ENCODE measurements around the gene ERVFRD-1. TPM values are rescaled to one million over a fixed set of nuclear protein-coding genes. Genes with fewer than 3 reads are reported as not detected.

ERVFRD-1 gene
- total and polyA plus RNA-seq, 5 donors from 2014 or later = 0.09 TPM; not detected in 4

DNA sequence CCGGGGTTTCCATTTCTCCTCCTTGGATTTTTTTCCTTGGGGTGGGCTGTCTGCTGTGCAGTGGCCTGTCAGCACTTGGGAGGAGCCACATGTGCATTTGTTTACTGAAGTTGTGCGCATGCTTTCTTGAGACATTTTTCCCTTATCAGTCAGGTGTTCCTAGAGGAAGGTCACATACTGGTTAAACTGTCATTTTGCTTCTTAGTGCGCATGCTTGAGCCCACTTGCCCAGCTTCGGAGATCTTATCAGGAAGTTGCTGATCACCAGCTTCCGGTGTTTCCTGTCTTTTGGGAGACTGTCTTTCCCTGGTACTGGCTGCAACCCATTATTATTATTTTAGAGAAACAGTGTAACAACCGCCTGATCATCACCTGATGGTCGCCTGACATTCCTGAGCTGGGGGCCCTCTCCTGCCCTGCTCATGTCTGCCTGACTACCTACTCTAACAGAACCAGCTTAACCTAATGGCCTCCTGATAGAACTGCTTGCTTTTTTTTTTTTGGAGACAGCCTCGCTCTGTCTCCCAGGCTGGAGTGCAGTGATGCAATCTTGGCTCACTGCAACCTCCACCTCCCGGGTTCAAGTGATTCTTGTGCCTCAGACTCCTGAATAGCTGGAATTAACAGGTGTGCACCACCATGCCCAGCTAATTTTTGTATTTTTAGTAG, 378 bp upstream of the ERVFRD-1 start:
- Mint-ChIP-seq H3K27ac (peak overlapping the region in 2 of 3 donors; percentile 44 to 51), H3K4me3 (peak overlapping the region in 2 of 4 donors; percentile 77 to 81), H3K4me1 (peaks cover 19 to 50% (median 36%) of the 10 kb centered on the region in 4 donors), H3K9me3 (no peaks in the 10 kb centered on the region), H3K36me3 (no peaks in the 10 kb centered on the region), H3K27me3 (no peaks in the 10 kb centered on the region)
- peak in 1 of 3 donors; percentile 28 for DNase-seq
- Histone ChIP-seq H3K36me3 (ENCODE audit: control insufficient read depth, insufficient read depth, low read length) (no peaks in the 10 kb centered on the region), H3K4me1 (ENCODE audit: control insufficient read depth, insufficient read depth, low read length, poor library complexity, severe bottlenecking) (no peaks in the 10 kb centered on the region), H3K27me3 (ENCODE audit: control insufficient read depth, insufficient read depth, low read length) (no peaks in the 10 kb centered on the region), H3K4me3 (ENCODE audit: low read depth, low read length) (peak overlapping the region; percentile 53), H3K27ac (ENCODE audit: insufficient read depth, low read length, poor library complexity, severe bottlenecking) (no peak overlapping the region), H3K9me3 (ENCODE audit: control insufficient read depth in 2 of 2, low read length in 2 of 2) (no peaks in the 10 kb centered on the region)
- no peak for ATAC-seq (ENCODE audit: low read depth in 2 of 2)

GRCh38 chr6:11108726-11109125, 2.8 kb downstream of the ERVFRD-1 start:
- no peak for DNase-seq
- Histone ChIP-seq H3K27ac (ENCODE audit: insufficient read depth, low read length, poor library complexity, severe bottlenecking) (no peak overlapping the region), H3K4me1 (ENCODE audit: control insufficient read depth, insufficient read depth, low read length, poor library complexity, severe bottlenecking) (no peaks in the 10 kb centered on the region), H3K9me3 (ENCODE audit: control insufficient read depth in 2 of 2, low read length in 2 of 2) (no peaks in the 10 kb centered on the region), H3K27me3 (ENCODE audit: control insufficient read depth, insufficient read depth, low read length) (no peaks in the 10 kb centered on the region), H3K36me3 (ENCODE audit: control insufficient read depth, insufficient read depth, low read length) (no peaks in the 10 kb centered on the region), H3K4me3 (ENCODE audit: low read depth, low read length) (no peak overlapping the region)
- Mint-ChIP-seq H3K9me3 (no peaks in the 10 kb centered on the region), H3K36me3 (no peaks in the 10 kb centered on the region), H3K27ac (no peak overlapping the region), H3K4me1 (peaks cover 12 to 48% (median 29%) of the 10 kb centered on the region in 4 donors), H3K27me3 (no peaks in the 10 kb centered on the region), H3K4me3 (no peak overlapping the region)
- ATAC-seq (ENCODE audit: low read depth in 2 of 2) = no peak

- Mint-ChIP-seq H3K4me1 (peaks cover 9 to 50% (median 21%) of the 10 kb centered on the region in 4 donors), H3K9me3 (peaks cover 0 to 2% (median 0%) of the 10 kb centered on the region in 7 donors), H3K36me3 (peaks cover 10% of the 10 kb centered on the region), H3K27me3 (no peaks in the 10 kb centered on the region), H3K4me3 (no peak overlapping the region), H3K27ac (no peak overlapping the region)
- H3K4me1 ChIP-seq (ENCODE audit: control insufficient read depth, insufficient read depth, low read length, poor library complexity, severe bottlenecking) = no peaks in the 10 kb centered on the region
- no peak overlapping the region for H3K27ac ChIP-seq (ENCODE audit: insufficient read depth, low read length, poor library complexity, severe bottlenecking)
- no peaks in the 10 kb centered on the region for H3K36me3 ChIP-seq (ENCODE audit: control insufficient read depth, insufficient read depth, low read length)
- ATAC-seq (ENCODE audit: low read depth in 2 of 2) (no peak), DNase-seq (no peak)
- no peak overlapping the region for H3K4me3 ChIP-seq (ENCODE audit: low read depth, low read length)
- H3K27me3 ChIP-seq (ENCODE audit: control insufficient read depth, insufficient read depth, low read length) = no peaks in the 10 kb centered on the region
- no peaks in the 10 kb centered on the region for H3K9me3 ChIP-seq (ENCODE audit: control insufficient read depth in 2 of 2, low read length in 2 of 2)
These were observed 8.5 kb downstream of the ERVFRD-1 start for GRCh38 chr6:11103065-11103464.

DNA sequence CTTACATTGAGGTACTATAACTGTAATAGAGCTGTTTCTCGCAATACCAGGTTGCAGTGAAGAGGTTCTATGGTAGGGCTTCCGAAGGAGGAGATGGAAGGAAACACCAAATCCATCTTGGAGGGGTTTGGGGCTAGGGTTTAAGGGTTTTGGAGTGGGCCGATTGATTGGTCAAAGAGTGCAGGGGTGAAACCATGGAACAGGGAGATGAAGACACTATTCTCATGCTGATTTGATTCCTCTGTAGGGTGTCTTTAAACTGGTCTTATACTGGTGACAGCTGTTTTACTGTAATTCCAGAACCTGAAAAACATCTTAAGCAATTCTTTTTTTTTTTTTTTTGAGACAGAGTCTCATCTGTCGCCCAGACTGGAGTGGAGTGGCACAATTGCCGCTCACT, 10.1 kb downstream of the ERVFRD-1 start:
- no peaks in the 10 kb centered on the region for H3K27me3 ChIP-seq (ENCODE audit: control insufficient read depth, insufficient read depth, low read length)
- no peak overlapping the region for H3K4me3 ChIP-seq (ENCODE audit: low read depth, low read length)
- H3K27ac Mint-ChIP-seq = peak overlapping the region in 1 of 3 donors; percentile 66
- H3K4me1 ChIP-seq (ENCODE audit: control insufficient read depth, insufficient read depth, low read length, poor library complexity, severe bottlenecking) = no peaks in the 10 kb centered on the region
- peaks cover 0 to 2% (median 0%) of the 10 kb centered on the region in 7 donors for H3K9me3 Mint-ChIP-seq
- H3K36me3 ChIP-seq (ENCODE audit: control insufficient read depth, insufficient read depth, low read length) = no peaks in the 10 kb centered on the region
- no peaks in the 10 kb centered on the region for H3K9me3 ChIP-seq (ENCODE audit: control insufficient read depth in 2 of 2, low read length in 2 of 2)
- no peak overlapping the region for H3K27ac ChIP-seq (ENCODE audit: insufficient read depth, low read length, poor library complexity, severe bottlenecking)
- peaks cover 9 to 53% (median 15%) of the 10 kb centered on the region in 4 donors for H3K4me1 Mint-ChIP-seq
- no peaks in the 10 kb centered on the region for H3K27me3 Mint-ChIP-seq
- no peak for DNase-seq
- no peak for ATAC-seq (ENCODE audit: low read depth in 2 of 2)
- H3K4me3 Mint-ChIP-seq = peak overlapping the region in 1 of 4 donors; percentile 59
- H3K36me3 Mint-ChIP-seq = peaks cover 13% of the 10 kb centered on the region

DNA sequence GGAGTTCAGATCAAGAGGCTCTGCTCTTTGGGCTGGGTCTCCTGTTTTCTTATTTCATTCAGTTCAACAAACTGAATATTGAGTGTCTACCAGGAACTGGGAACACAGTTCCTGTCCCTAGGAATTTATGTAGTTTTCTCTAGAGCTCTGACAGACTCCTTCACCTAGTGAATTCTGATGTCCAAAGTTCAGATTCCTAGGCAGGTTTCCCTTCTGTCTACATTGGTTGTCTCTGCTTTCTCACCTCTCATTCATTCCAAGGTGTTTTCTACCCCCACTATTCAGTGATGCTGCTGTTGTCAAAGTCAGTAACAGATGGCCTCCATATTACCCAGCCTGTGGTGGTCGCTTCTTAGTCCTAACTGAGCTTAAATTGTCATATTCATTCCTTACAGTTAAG, 13.5 kb downstream of the ERVFRD-1 start:
- no peak for ATAC-seq (ENCODE audit: low read depth in 2 of 2)
- H3K9me3 ChIP-seq (ENCODE audit: control insufficient read depth in 2 of 2, low read length in 2 of 2) = no peaks in the 10 kb centered on the region
- H3K4me3 ChIP-seq (ENCODE audit: low read depth, low read length) = no peak overlapping the region
- peaks cover 4% of the 10 kb centered on the region for H3K27me3 Mint-ChIP-seq
- H3K27ac ChIP-seq (ENCODE audit: insufficient read depth, low read length, poor library complexity, severe bottlenecking) = no peak overlapping the region
- H3K4me1 ChIP-seq (ENCODE audit: control insufficient read depth, insufficient read depth, low read length, poor library complexity, severe bottlenecking) = peaks cover 22% of the 10 kb centered on the region
- H3K36me3 ChIP-seq (ENCODE audit: control insufficient read depth, insufficient read depth, low read length) = no peaks in the 10 kb centered on the region
- no peak overlapping the region for H3K27ac Mint-ChIP-seq
- H3K36me3 Mint-ChIP-seq = peaks cover 16% of the 10 kb centered on the region
- peak overlapping the region in 1 of 4 donors; percentile 69 for H3K4me3 Mint-ChIP-seq
- no peaks in the 10 kb centered on the region for H3K27me3 ChIP-seq (ENCODE audit: control insufficient read depth, insufficient read depth, low read length)
- DNase-seq = no peak
- H3K4me1 Mint-ChIP-seq = peaks cover 17 to 66% (median 32%) of the 10 kb centered on the region in 4 donors
- peaks cover 0 to 2% (median 0%) of the 10 kb centered on the region in 7 donors for H3K9me3 Mint-ChIP-seq

GRCh38 chr6:11097476-11097875, 14.0 kb downstream of the ERVFRD-1 start:
- no peaks in the 10 kb centered on the region for H3K27me3 ChIP-seq (ENCODE audit: control insufficient read depth, insufficient read depth, low read length)
- peaks cover 27% of the 10 kb centered on the region for H3K4me1 ChIP-seq (ENCODE audit: control insufficient read depth, insufficient read depth, low read length, poor library complexity, severe bottlenecking)
- H3K4me1 Mint-ChIP-seq = peaks cover 22 to 67% (median 35%) of the 10 kb centered on the region in 4 donors

DNA sequence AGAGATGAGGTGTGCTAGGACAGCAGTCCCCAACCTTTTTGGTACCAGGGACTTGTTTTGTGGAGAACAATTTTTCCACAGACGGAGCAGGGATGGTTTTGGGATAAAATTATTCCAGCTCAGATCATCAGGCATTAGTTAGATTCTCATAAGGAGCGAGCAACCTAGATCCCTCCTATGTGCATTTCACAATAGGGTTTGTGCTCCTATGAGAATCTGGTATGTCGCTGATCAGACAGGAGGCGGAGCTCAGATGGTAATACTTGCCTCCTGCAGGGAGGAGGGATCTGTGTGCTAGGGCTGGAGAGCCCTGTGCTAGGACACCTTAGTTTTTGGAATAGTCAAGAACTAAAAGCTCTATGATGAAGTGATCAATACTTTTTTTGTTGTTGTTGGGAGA, 15.4 kb downstream of the ERVFRD-1 start:
- peak overlapping the region; percentile 51 for H3K4me3 ChIP-seq (ENCODE audit: low read depth, low read length)
- H3K9me3 ChIP-seq (ENCODE audit: control insufficient read depth in 2 of 2, low read length in 2 of 2) = no peaks in the 10 kb centered on the region
- H3K4me3 Mint-ChIP-seq = peak overlapping the region; percentile 26 to 94 (median 63)
- peaks cover 17 to 59% (median 35%) of the 10 kb centered on the region in 4 donors for H3K4me1 Mint-ChIP-seq
- peaks cover 12% of the 10 kb centered on the region for H3K36me3 Mint-ChIP-seq
- peaks cover 27% of the 10 kb centered on the region for H3K4me1 ChIP-seq (ENCODE audit: control insufficient read depth, insufficient read depth, low read length, poor library complexity, severe bottlenecking)
- H3K27ac ChIP-seq (ENCODE audit: insufficient read depth, low read length, poor library complexity, severe bottlenecking) = no peak overlapping the region
- no peaks in the 10 kb centered on the region for H3K36me3 ChIP-seq (ENCODE audit: control insufficient read depth, insufficient read depth, low read length)
- peaks cover 9% of the 10 kb centered on the region for H3K27me3 Mint-ChIP-seq
- ATAC-seq (ENCODE audit: low read depth in 2 of 2) (no peak), DNase-seq (peak in 1 of 3 donors; percentile 44)
- peak overlapping the region in 2 of 3 donors; percentile 55 to 99 for H3K27ac Mint-ChIP-seq
- H3K9me3 Mint-ChIP-seq = peaks cover 0 to 2% (median 0%) of the 10 kb centered on the region in 7 donors
- H3K27me3 ChIP-seq (ENCODE audit: control insufficient read depth, insufficient read depth, low read length) = no peaks in the 10 kb centered on the region

More at GRCh38 chr6:11097476-11097875, 14.0 kb downstream of the ERVFRD-1 start:
- H3K9me3 Mint-ChIP-seq = peaks cover 0 to 2% (median 0%) of the 10 kb centered on the region in 7 donors
- H3K4me3 Mint-ChIP-seq = peak overlapping the region in 1 of 4 donors; percentile 50
- Histone ChIP-seq H3K36me3 (ENCODE audit: control insufficient read depth, insufficient read depth, low read length) (no peaks in the 10 kb centered on the region), H3K9me3 (ENCODE audit: control insufficient read depth in 2 of 2, low read length in 2 of 2) (no peaks in the 10 kb centered on the region), H3K27ac (ENCODE audit: insufficient read depth, low read length, poor library complexity, severe bottlenecking) (no peak overlapping the region), H3K4me3 (ENCODE audit: low read depth, low read length) (no peak overlapping the region)
- no peak overlapping the region for H3K27ac Mint-ChIP-seq
- ATAC-seq (ENCODE audit: low read depth in 2 of 2) = no peak
- DNase-seq = no peak
- H3K27me3 Mint-ChIP-seq = peaks cover 9% of the 10 kb centered on the region
- H3K36me3 Mint-ChIP-seq = peaks cover 16% of the 10 kb centered on the region

DNA sequence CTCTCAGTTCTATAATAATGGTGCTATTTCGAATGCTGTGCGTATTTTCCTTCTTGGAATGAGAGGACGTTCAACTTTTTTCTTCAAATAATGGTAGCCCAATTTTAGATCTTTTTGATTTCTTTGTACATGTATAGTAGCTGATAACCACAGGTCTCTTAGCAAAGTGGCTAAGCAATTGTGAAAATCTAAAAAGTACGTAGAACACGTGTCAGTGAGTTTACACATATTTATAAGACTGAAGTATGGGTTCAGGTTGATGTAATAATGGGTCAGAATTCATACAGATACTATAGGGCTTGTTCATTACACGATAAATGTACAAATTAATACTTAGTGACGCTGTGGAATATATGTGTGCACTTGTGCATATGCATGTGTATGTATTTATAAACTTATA, 16.6 kb downstream of the ERVFRD-1 start:
- Mint-ChIP-seq H3K36me3 (peaks cover 6% of the 10 kb centered on the region), H3K27me3 (peaks cover 9% of the 10 kb centered on the region), H3K4me3 (peak overlapping the region; percentile 94 to 99 (median 98)), H3K27ac (peak overlapping the region in 2 of 3 donors; percentile 97 to 99), H3K9me3 (no peaks in the 10 kb centered on the region), H3K4me1 (peaks cover 17 to 51% (median 35%) of the 10 kb centered on the region in 4 donors)
- H3K36me3 ChIP-seq (ENCODE audit: control insufficient read depth, insufficient read depth, low read length) = no peaks in the 10 kb centered on the region
- peak overlapping the region; percentile 91 for H3K4me3 ChIP-seq (ENCODE audit: low read depth, low read length)
- DNase-seq = no peak
- no peak for ATAC-seq (ENCODE audit: low read depth in 2 of 2)
- no peaks in the 10 kb centered on the region for H3K27me3 ChIP-seq (ENCODE audit: control insufficient read depth, insufficient read depth, low read length)
- H3K4me1 ChIP-seq (ENCODE audit: control insufficient read depth, insufficient read depth, low read length, poor library complexity, severe bottlenecking) = peaks cover 27% of the 10 kb centered on the region
- peak overlapping the region; percentile 93 for H3K27ac ChIP-seq (ENCODE audit: insufficient read depth, low read length, poor library complexity, severe bottlenecking)
- H3K9me3 ChIP-seq (ENCODE audit: control insufficient read depth in 2 of 2, low read length in 2 of 2) = no peaks in the 10 kb centered on the region

Measured in CD4-positive, CD25-positive, alpha-beta regulatory T cell (primary cell).